Measurements from ENCODE around the gene VAV1. TPM values are rescaled to one million over a fixed set of nuclear protein-coding genes. Genes with fewer than 3 reads are reported as not detected.

Gene VAV1
- total and polyA plus RNA-seq, 4 experiments from 2014 or later = 16.0 to 87.6 (median 53.2) TPM

- H3K27me3 Mint-ChIP-seq = no peaks in the 10 kb centered on the region
- peaks cover 4% of the 10 kb centered on the region for H3K36me3 ChIP-seq (ENCODE audit: insufficient read depth, low read length)
- H3K4me3 ChIP-seq (ENCODE audit: low read length in 2 of 2) = no peak overlapping the region
- H3K9me3 Mint-ChIP-seq = no peaks in the 10 kb centered on the region
- intact Hi-C loops (cut with micrococcal nuclease) = no loop called here
- H3K36me3 Mint-ChIP-seq = peaks cover 38 to 51% of the 10 kb centered on the region in 2 donors
- no peak for DNase-seq
- no peaks in the 10 kb centered on the region for H3K9me3 ChIP-seq (ENCODE audit: control insufficient read depth in 1 of 2, low read length in 2 of 2)
- CTCF ChIA-PET (ENCODE audit: partially characterized antibody) = no interaction called here
- H3K4me3 Mint-ChIP-seq = no peak overlapping the region
- H3K27ac Mint-ChIP-seq = peak overlapping the region in 1 of 7 donors; percentile 41
- peaks cover 50% of the 10 kb centered on the region for H3K4me1 ChIP-seq (ENCODE audit: insufficient read depth, low read length)
- no peak overlapping the region for H3K27ac ChIP-seq (ENCODE audit: low read depth, low read length)
- POLR2A ChIA-PET (ENCODE audit: partially characterized antibody) = interaction anchor here (1.4 kb wide), 1 partner anchor 14 kb away, joined by 3 read pairs; no protein-coding TSS in a partner anchor
- H3K4me1 Mint-ChIP-seq = peaks cover 33 to 77% (median 47%) of the 10 kb centered on the region in 4 donors
- no peaks in the 10 kb centered on the region for H3K27me3 ChIP-seq (ENCODE audit: insufficient read depth, low read length)
Observed at GRCh38 chr19:6787393-6787792, 14.9 kb downstream of the VAV1 start.

- Histone ChIP-seq H3K9me3 (ENCODE audit: control insufficient read depth in 1 of 2, low read length in 2 of 2) (no peaks in the 10 kb centered on the region), H3K4me1 (ENCODE audit: insufficient read depth, low read length) (peaks cover 52% of the 10 kb centered on the region), H3K27me3 (ENCODE audit: insufficient read depth, low read length) (no peaks in the 10 kb centered on the region), H3K27ac (ENCODE audit: low read depth, low read length) (no peak overlapping the region), H3K4me3 (ENCODE audit: low read length in 2 of 2) (no peak overlapping the region), H3K36me3 (ENCODE audit: insufficient read depth, low read length) (peaks cover 4% of the 10 kb centered on the region)
- DNase-seq = no peak
- Mint-ChIP-seq H3K27me3 (no peaks in the 10 kb centered on the region), H3K27ac (peak overlapping the region; percentile 59 to 81 (median 69)), H3K4me3 (peak overlapping the region in 1 of 8 donors; percentile 65), H3K9me3 (peaks cover 0 to under 1% (median 0%) of the 10 kb centered on the region in 8 donors), H3K36me3 (peaks cover 49 to 57% of the 10 kb centered on the region in 2 donors), H3K4me1 (peaks cover 39 to 79% (median 56%) of the 10 kb centered on the region in 4 donors)
- POLR2A ChIA-PET (ENCODE audit: partially characterized antibody) = interaction anchor here (0.6 to 3.9 kb wide), 3 partner anchors 12 to 73 kb away, joined by 3 to 28 read pairs (median 13); partner anchors contain the start of gene VAV1
- CTCF ChIA-PET (ENCODE audit: partially characterized antibody) = interaction anchor here (0.9 kb wide), 1 partner anchor 20 kb away, joined by 3 read pairs; no protein-coding TSS in a partner anchor
- intact Hi-C loops (cut with micrococcal nuclease) = no loop called here
Observed at GRCh38 chr19:6788896-6789295, 16.4 kb downstream of the VAV1 start.

GRCh38 chr19:6790194-6791128 lies 18.0 kb downstream of the VAV1 start:
- H3K4me3 Mint-ChIP-seq = peak overlapping the region in 5 of 8 donors; percentile 8 to 69 (median 49)
- Histone ChIP-seq H3K4me3 (ENCODE audit: low read length in 2 of 2) (no peak overlapping the region), H3K9me3 (ENCODE audit: control insufficient read depth in 1 of 2, low read length in 2 of 2) (no peaks in the 10 kb centered on the region), H3K27me3 (ENCODE audit: insufficient read depth, low read length) (no peaks in the 10 kb centered on the region), H3K27ac (ENCODE audit: low read depth, low read length) (no peak overlapping the region), H3K36me3 (ENCODE audit: insufficient read depth, low read length) (no peaks in the 10 kb centered on the region), H3K4me1 (ENCODE audit: insufficient read depth, low read length) (peaks cover 50% of the 10 kb centered on the region)
- H3K4me1 Mint-ChIP-seq = peaks cover 40 to 80% (median 56%) of the 10 kb centered on the region in 4 donors
- intact Hi-C loops (cut with micrococcal nuclease) = loop anchor here (1.0 kb wide), 1 partner anchor 11 kb away; no protein-coding TSS in a partner anchor
- peaks cover 0 to 10% (median 0%) of the 10 kb centered on the region in 8 donors for H3K9me3 Mint-ChIP-seq
- CTCF ChIA-PET (ENCODE audit: partially characterized antibody) = interaction anchor here (1.1 to 2.1 kb wide), 4 partner anchors 11 to 20 kb away, joined by 5 to 6 read pairs (median 6); partner anchors contain the start of gene VAV1
- H3K36me3 Mint-ChIP-seq = peaks cover 54 to 56% of the 10 kb centered on the region in 2 donors
- DNase-seq = no peak
- POLR2A ChIA-PET (ENCODE audit: partially characterized antibody) = interaction anchor here (0.7 to 3.9 kb wide), 4 partner anchors 10 to 100 kb away, joined by 3 to 28 read pairs (median 8); partner anchors contain the start of gene VAV1
- peak overlapping the region; percentile 68 to 88 (median 77) for H3K27ac Mint-ChIP-seq
- no peaks in the 10 kb centered on the region for H3K27me3 Mint-ChIP-seq

GRCh38 chr19:6791237-6791636 lies 18.7 kb downstream of the VAV1 start:
- ChIA-PET POLR2A (ENCODE audit: partially characterized antibody) (interaction anchor here (1.1 to 3.9 kb wide), 3 partner anchors 9 to 99 kb away, joined by 3 to 28 read pairs (median 13); partner anchors contain the start of gene VAV1), CTCF (ENCODE audit: partially characterized antibody) (interaction anchor here (0.8 to 2.1 kb wide), 6 partner anchors 10 to 21 kb away, joined by 3 to 6 read pairs (median 5); partner anchors contain the start of gene VAV1)
- Mint-ChIP-seq H3K9me3 (peaks cover 0 to 10% (median 0%) of the 10 kb centered on the region in 8 donors), H3K36me3 (peaks cover 52% of the 10 kb centered on the region in 2 donors), H3K4me1 (peaks cover 42 to 83% (median 57%) of the 10 kb centered on the region in 4 donors), H3K27ac (peak overlapping the region; percentile 68 to 88 (median 81)), H3K27me3 (no peaks in the 10 kb centered on the region), H3K4me3 (peak overlapping the region in 3 of 8 donors; percentile 7 to 44 (median 30))
- Histone ChIP-seq H3K9me3 (ENCODE audit: control insufficient read depth in 1 of 2, low read length in 2 of 2) (no peaks in the 10 kb centered on the region), H3K4me1 (ENCODE audit: insufficient read depth, low read length) (peaks cover 55% of the 10 kb centered on the region), H3K27me3 (ENCODE audit: insufficient read depth, low read length) (no peaks in the 10 kb centered on the region), H3K4me3 (ENCODE audit: low read length in 2 of 2) (no peak overlapping the region), H3K36me3 (ENCODE audit: insufficient read depth, low read length) (peaks cover 3% of the 10 kb centered on the region), H3K27ac (ENCODE audit: low read depth, low read length) (no peak overlapping the region)
- DNase-seq = no peak
- intact Hi-C loops (cut with micrococcal nuclease) = no loop called here

- Histone ChIP-seq H3K27me3 (ENCODE audit: insufficient read depth, low read length) (no peaks in the 10 kb centered on the region), H3K9me3 (ENCODE audit: control insufficient read depth in 1 of 2, low read length in 2 of 2) (no peaks in the 10 kb centered on the region), H3K36me3 (ENCODE audit: insufficient read depth, low read length) (peaks cover 3% of the 10 kb centered on the region), H3K4me3 (ENCODE audit: low read length in 2 of 2) (no peak overlapping the region), H3K27ac (ENCODE audit: low read depth, low read length) (peak overlapping the region; percentile 24), H3K4me1 (ENCODE audit: insufficient read depth, low read length) (peaks cover 63% of the 10 kb centered on the region)
- POLR2A ChIA-PET (ENCODE audit: partially characterized antibody) = no interaction called here
- Mint-ChIP-seq H3K9me3 (peaks cover 0 to 10% (median 0%) of the 10 kb centered on the region in 8 donors), H3K4me1 (peaks cover 45 to 85% (median 64%) of the 10 kb centered on the region in 4 donors), H3K27ac (peak overlapping the region in 6 of 7 donors; percentile 21 to 78 (median 60)), H3K4me3 (peak overlapping the region in 1 of 8 donors; percentile 36), H3K36me3 (peaks cover 52 to 53% of the 10 kb centered on the region in 2 donors), H3K27me3 (no peaks in the 10 kb centered on the region)
- intact Hi-C loops (cut with micrococcal nuclease) = no loop called here
- CTCF ChIA-PET (ENCODE audit: partially characterized antibody) = no interaction called here
- no peak for DNase-seq
Observed at GRCh38 chr19:6793411-6793810, 20.9 kb downstream of the VAV1 start.

GRCh38 chr19:6793973-6794372 lies 21.5 kb downstream of the VAV1 start:
- H3K27me3 ChIP-seq (ENCODE audit: insufficient read depth, low read length) = no peaks in the 10 kb centered on the region
- ChIA-PET POLR2A (ENCODE audit: partially characterized antibody) (no interaction called here), CTCF (ENCODE audit: partially characterized antibody) (no interaction called here)
- no peak for DNase-seq
- H3K36me3 ChIP-seq (ENCODE audit: insufficient read depth, low read length) = peaks cover 3% of the 10 kb centered on the region
- intact Hi-C loops (cut with micrococcal nuclease) = no loop called here
- no peak overlapping the region for H3K27ac ChIP-seq (ENCODE audit: low read depth, low read length)
- H3K9me3 ChIP-seq (ENCODE audit: control insufficient read depth in 1 of 2, low read length in 2 of 2) = no peaks in the 10 kb centered on the region
- peak overlapping the region; percentile 19 to 85 (median 72) for H3K27ac Mint-ChIP-seq
- H3K4me3 Mint-ChIP-seq = peak overlapping the region in 5 of 8 donors; percentile 9 to 73 (median 43)
- H3K4me1 Mint-ChIP-seq = peaks cover 45 to 83% (median 63%) of the 10 kb centered on the region in 4 donors
- no peak overlapping the region for H3K4me3 ChIP-seq (ENCODE audit: low read length in 2 of 2)
- H3K4me1 ChIP-seq (ENCODE audit: insufficient read depth, low read length) = peaks cover 65% of the 10 kb centered on the region
- peaks cover 48 to 49% of the 10 kb centered on the region in 2 donors for H3K36me3 Mint-ChIP-seq
- no peaks in the 10 kb centered on the region for H3K27me3 Mint-ChIP-seq
- H3K9me3 Mint-ChIP-seq = peaks cover 0 to 10% (median 0%) of the 10 kb centered on the region in 8 donors
